Measurements from ENCODE around the gene PLAC1.

Gene PLAC1

DNA sequence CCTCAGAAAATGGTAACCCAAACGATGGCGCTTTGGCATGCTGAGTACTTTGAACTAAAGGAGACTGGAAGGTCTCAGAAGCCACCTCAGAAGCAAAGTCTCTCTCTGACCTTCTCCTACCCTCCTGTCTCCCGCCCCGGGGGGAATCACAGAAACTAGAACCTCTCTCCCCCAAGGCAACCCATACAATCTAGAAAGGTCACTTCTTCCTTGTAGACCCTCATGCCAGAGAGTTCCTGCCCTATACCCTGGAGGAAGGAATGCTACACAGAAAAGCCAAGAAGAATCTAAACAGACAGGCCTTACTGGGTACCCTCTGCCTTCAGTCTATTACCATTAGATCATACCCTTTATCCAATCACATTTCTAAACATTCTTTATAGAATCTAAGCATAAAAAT, 8.5 kb downstream of the PLAC1 start:
- ATAC-seq = no peak
- TF ChIP-seq ZNF70 (CRISPR knock-in tag; IDR thresholded peaks at IDR 0.05) (no peak), CSDC2 (CRISPR knock-in tag; IDR thresholded peaks at IDR 0.05) (no peak), ZFP3 (CRISPR knock-in tag; IDR thresholded peaks at IDR 0.05) (no peak), GLIS3 (CRISPR knock-in tag; IDR thresholded peaks at IDR 0.05) (no peak)
- TF ChIP-seq, protein P1, sequence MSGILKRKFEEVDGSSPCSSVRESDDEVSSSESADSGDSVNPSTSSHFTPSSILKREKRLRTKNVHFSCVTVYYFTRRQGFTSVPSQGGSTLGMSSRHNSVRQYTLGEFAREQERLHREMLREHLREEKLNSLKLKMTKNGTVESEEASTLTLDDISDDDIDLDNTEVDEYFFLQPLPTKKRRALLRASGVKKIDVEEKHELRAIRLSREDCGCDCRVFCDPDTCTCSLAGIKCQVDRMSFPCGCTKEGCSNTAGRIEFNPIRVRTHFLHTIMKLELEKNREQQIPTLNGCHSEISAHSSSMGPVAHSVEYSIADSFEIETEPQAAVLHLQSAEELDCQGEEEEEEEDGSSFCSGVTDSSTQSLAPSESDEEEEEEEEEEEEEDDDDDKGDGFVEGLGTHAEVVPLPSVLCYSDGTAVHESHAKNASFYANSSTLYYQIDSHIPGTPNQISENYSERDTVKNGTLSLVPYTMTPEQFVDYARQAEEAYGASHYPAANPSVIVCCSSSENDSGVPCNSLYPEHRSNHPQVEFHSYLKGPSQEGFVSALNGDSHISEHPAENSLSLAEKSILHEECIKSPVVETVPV (CRISPR knock-in tag; IDR thresholded peaks at IDR 0.05) = no peak

DNA sequence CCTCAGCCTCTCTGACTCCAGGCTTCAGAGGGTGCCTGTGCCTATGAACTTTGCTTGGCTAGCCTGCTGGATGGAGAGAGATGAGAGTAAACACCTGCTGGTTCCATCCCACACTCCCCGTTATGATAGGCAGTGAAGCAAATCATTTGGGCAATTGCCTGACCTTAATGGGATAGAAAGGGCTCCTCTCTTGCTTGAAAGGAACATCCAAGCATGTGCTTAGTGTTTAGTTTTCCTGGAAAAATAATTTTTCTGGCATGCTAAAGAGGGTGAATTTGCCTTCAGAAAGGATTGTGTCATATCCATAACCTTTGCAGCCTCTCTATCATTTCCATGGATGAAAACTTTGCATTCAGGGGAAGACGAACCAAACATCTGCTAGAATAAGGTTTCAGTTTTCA, 10.8 kb downstream of the PLAC1 start:
- TF ChIP-seq, protein P2, sequence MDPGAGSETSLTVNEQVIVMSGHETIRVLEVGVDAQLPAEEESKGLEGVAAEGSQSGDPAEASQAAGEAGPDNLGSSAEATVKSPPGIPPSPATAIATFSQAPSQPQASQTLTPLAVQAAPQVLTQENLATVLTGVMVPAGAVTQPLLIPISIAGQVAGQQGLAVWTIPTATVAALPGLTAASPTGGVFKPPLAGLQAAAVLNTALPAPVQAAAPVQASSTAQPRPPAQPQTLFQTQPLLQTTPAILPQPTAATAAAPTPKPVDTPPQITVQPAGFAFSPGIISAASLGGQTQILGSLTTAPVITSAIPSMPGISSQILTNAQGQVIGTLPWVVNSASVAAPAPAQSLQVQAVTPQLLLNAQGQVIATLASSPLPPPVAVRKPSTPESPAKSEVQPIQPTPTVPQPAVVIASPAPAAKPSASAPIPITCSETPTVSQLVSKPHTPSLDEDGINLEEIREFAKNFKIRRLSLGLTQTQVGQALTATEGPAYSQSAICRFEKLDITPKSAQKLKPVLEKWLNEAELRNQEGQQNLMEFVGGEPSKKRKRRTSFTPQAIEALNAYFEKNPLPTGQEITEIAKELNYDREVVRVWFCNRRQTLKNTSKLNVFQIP (CRISPR knock-in tag; IDR thresholded peaks at IDR 0.05; ENCODE audit: borderline replicate concordance, low read depth) = no peak
- TF ChIP-seq, protein P1 (CRISPR knock-in tag; IDR thresholded peaks at IDR 0.05) = no peak
- no peak for TF ChIP-seq BACH2 (CRISPR knock-in tag; IDR thresholded peaks at IDR 0.05; ENCODE audit: borderline replicate concordance)
- no peak for TF ChIP-seq ZNF565 (CRISPR knock-in tag; conservative IDR thresholded peaks at IDR 0.05; ENCODE audit: low read depth)
- ATAC-seq = no peak

DNA sequence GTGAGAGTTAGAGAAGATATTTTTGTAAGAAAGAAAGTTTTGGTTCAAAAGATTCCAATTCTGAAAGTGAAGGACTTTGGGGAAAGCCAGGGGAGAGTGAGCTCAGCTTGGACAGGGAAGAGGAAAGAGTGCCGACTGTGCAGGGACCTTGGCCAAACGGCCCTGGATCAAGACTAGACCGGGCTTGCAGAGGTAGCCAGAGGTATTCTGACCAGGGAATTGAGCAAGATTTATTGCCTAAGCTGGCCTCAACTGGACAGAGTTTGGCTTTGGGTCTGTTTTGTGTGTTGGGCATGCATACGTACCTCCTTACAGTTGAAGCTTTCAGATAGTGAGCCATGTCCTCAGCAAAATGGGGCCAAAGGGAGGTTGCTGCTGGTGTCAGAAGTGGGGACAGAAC, 11.6 kb downstream of the PLAC1 start:
- no peak for TF ChIP-seq PPARA (CRISPR knock-in tag; IDR thresholded peaks at IDR 0.05; ENCODE audit: borderline replicate concordance)
- TF ChIP-seq, protein P1 (CRISPR knock-in tag; IDR thresholded peaks at IDR 0.05) = no peak
- ATAC-seq = no peak

DNA sequence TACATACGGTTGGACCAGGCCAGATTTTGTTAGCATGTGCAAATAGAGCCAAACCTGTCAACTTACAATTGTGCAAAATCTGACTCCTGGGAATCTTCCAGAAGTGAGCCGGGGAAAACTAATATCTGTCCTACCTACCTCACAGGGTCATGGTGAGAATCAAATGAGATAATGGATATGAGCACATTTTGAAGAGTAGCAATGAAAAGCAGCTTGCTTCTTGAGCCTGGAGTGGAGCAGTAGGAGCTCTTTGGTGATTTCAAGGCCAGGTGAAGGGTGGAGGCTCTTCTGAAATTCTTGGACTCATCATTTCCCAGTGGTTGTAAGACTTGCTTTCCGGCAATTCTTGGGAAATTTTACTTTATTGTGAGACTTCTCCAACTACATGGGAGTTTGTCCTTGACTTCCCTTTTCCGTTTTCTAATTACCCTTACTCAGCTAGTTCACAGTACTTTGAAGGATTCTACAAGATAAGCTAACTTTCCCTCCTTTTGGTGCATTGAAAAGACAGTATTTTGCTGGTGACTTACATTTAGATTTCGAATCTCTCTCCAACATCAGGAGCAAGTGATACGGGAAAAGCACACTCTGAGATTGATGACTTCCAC, 12.2 kb downstream of the PLAC1 start:
- no peak for ATAC-seq
- TF ChIP-seq, protein P3, sequence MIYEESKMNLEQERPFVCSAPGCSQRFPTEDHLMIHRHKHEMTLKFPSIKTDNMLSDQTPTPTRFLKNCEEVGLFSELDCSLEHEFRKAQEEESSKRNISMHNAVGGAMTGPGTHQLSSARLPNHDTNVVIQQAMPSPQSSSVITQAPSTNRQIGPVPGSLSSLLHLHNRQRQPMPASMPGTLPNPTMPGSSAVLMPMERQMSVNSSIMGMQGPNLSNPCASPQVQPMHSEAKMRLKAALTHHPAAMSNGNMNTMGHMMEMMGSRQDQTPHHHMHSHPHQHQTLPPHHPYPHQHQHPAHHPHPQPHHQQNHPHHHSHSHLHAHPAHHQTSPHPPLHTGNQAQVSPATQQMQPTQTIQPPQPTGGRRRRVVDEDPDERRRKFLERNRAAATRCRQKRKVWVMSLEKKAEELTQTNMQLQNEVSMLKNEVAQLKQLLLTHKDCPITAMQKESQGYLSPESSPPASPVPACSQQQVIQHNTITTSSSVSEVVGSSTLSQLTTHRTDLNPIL (CRISPR knock-in tag; IDR thresholded peaks at IDR 0.05; ENCODE audit: low read depth) = no peak
- TF ChIP-seq SNAI2 (CRISPR knock-in tag; IDR thresholded peaks at IDR 0.05) = no peak
- no peak for TF ChIP-seq ZNF70 (CRISPR knock-in tag; IDR thresholded peaks at IDR 0.05)
- no peak for TF ChIP-seq RARB (CRISPR knock-in tag; IDR thresholded peaks at IDR 0.05)
- TF ChIP-seq, protein P4, sequence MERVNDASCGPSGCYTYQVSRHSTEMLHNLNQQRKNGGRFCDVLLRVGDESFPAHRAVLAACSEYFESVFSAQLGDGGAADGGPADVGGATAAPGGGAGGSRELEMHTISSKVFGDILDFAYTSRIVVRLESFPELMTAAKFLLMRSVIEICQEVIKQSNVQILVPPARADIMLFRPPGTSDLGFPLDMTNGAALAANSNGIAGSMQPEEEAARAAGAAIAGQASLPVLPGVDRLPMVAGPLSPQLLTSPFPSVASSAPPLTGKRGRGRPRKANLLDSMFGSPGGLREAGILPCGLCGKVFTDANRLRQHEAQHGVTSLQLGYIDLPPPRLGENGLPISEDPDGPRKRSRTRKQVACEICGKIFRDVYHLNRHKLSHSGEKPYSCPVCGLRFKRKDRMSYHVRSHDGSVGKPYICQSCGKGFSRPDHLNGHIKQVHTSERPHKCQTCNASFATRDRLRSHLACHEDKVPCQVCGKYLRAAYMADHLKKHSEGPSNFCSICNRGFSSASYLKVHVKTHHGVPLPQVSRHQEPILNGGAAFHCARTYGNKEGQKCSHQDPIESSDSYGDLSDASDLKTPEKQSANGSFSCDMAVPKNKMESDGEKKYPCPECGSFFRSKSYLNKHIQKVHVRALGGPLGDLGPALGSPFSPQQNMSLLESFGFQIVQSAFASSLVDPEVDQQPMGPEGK (CRISPR knock-in tag; IDR thresholded peaks at IDR 0.05; ENCODE audit: borderline replicate concordance) = no peak
- no peak for TF ChIP-seq ZC3H10 (CRISPR knock-in tag; IDR thresholded peaks at IDR 0.05)
- TF ChIP-seq TCF4 (CRISPR knock-in tag; IDR thresholded peaks at IDR 0.05; ENCODE audit: borderline replicate concordance) = no peak
- no peak for TF ChIP-seq ZFP30 (CRISPR knock-in tag; IDR thresholded peaks at IDR 0.05)
- no peak for TF ChIP-seq GLIS3 (CRISPR knock-in tag; IDR thresholded peaks at IDR 0.05)
- TF ChIP-seq OSR1 (CRISPR knock-in tag; IDR thresholded peaks at IDR 0.05) = no peak
- no peak for TF ChIP-seq ARNTL (CRISPR knock-in tag; IDR thresholded peaks at IDR 0.05; ENCODE audit: borderline replicate concordance, low read depth)
- TF ChIP-seq ISL1 (CRISPR knock-in tag; IDR thresholded peaks at IDR 0.05) = no peak
- TF ChIP-seq, protein P5, sequence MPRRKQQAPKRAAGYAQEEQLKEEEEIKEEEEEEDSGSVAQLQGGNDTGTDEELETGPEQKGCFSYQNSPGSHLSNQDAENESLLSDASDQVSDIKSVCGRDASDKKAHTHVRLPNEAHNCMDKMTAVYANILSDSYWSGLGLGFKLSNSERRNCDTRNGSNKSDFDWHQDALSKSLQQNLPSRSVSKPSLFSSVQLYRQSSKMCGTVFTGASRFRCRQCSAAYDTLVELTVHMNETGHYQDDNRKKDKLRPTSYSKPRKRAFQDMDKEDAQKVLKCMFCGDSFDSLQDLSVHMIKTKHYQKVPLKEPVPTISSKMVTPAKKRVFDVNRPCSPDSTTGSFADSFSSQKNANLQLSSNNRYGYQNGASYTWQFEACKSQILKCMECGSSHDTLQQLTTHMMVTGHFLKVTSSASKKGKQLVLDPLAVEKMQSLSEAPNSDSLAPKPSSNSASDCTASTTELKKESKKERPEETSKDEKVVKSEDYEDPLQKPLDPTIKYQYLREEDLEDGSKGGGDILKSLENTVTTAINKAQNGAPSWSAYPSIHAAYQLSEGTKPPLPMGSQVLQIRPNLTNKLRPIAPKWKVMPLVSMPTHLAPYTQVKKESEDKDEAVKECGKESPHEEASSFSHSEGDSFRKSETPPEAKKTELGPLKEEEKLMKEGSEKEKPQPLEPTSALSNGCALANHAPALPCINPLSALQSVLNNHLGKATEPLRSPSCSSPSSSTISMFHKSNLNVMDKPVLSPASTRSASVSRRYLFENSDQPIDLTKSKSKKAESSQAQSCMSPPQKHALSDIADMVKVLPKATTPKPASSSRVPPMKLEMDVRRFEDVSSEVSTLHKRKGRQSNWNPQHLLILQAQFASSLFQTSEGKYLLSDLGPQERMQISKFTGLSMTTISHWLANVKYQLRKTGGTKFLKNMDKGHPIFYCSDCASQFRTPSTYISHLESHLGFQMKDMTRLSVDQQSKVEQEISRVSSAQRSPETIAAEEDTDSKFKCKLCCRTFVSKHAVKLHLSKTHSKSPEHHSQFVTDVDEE (CRISPR knock-in tag; IDR thresholded peaks at IDR 0.05) = no peak
- TF ChIP-seq BACH2 (CRISPR knock-in tag; IDR thresholded peaks at IDR 0.05; ENCODE audit: borderline replicate concordance) = no peak
- TF ChIP-seq, protein P1 (CRISPR knock-in tag; IDR thresholded peaks at IDR 0.05) = no peak
- TF ChIP-seq ZNF8 (CRISPR knock-in tag; IDR thresholded peaks at IDR 0.05) = no peak
- no peak for TF ChIP-seq ZNF565 (CRISPR knock-in tag; conservative IDR thresholded peaks at IDR 0.05; ENCODE audit: low read depth)
